GM20431 (cell line): ENCODE measurements around the gene KBTBD13.
"Not testable (repeated sequence)": the region's sequence is repeated elsewhere in the genome, so short reads cannot be mapped to it uniquely, and the experiment has no call there.

Experiments
- in situ Hi-C: fragments of 300-500 bp; cut with MseI, MboI; formaldehyde crosslinking; loops from one replicate; pipeline ENCODE4 v1.15.0; 2020; ENCODE audit warnings: low sequenced_read_pairs; ENCODE audit not compliant: unreplicated experiment

KBTBD13 gene

DNA sequence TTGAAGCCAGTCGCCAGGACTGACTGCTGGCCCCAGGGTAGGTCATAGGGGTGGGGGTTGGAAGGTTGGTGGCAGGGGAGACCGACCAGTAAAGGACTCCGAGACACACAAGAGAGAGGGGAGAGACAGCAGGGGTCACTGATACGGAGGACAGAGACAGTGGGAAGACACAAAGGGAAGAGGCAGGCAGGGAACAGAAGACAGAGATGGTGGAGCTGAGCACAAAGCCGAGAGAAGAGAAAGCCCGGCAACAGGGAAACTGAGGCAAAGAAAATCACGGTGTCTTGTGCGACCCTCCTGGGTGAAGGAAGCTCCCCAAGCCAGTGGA lies 9.3 kb upstream of the KBTBD13 start:
- in situ Hi-C loops: no loop called here

DNA sequence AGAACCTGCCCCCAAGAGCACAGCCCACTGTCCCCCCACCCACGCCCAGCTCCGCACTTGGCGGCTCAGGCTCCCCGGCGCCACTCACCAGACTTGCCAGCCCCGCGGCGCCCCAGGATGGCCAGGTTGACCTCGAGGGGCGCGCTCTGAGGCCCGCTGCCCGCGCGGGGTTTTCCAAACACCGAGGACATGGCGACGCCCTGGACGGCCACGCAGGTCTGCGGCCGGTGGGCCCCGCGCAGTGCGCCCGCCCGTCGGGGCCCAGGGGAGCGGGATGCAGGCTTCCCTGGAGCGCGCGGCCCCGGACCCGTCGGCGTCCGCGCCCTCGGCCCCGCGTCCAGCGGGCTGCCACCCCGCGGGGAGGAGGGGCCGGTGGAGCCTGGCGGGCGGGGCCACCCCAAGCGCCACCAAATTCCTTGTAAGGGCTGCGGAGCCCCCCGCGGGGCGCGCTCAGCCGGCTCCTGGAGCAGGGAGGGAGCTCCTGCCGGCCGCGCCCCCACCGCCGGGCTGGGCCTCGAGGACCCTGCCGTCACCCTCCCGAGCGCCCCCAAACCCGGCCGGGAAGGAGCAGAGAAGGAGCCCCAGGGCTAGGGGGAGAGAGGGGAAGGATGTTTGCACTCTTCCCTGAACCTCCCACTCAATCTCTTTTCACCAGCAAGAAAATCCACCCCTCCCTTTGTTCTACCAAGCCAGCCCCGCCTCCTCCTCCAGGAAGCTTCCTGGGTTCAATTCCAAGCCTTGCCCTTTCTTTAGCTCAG lies 8.7 kb upstream of the KBTBD13 start, which contains the start of gene RASL12:
RASL12 (minus strand) TSS at position 347 of the 758 bp plus-strand sequence; CDS start at position 191, 156 bp downstream.
- in situ Hi-C loops: no loop called here

DNA sequence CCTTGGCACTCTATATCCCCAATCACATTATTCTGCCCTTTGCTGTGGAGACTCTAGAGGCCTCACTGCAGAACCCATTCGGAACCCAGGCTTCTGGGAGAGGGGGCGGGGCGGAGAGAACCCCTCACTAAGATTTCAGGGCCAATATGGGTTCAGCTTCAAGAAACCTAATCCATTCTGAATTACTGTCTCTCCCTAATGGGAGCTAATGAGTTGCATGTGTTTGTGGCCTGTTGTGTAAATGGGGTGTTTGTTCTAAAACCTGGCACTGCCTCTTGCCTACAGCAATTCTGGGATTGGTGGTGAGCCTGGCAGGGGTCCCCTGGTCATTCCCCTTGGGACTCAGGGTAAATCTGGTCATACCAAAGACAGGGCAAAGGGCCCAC lies 8.2 kb upstream of the KBTBD13 start:
- in situ Hi-C loops: no loop called here

DNA sequence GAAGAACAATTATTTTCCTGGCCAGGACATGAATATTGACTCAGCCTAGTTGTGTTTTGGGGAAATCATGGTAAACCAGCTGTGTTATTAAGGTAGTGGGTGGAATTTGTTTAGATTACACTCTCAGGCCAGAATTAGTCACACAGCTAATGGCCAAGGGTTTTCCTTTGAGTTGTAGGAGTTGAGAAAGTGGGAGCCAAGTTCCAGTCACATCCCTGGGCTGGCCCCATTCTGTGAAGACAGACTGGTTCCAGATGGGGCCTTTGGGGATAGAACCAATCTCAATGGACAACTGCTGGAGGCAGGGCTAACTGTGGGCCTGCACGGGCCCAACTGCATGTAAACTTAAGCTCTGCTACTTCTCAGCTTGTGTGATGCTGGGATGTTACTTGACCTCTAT lies 7.4 kb upstream of the KBTBD13 start:
- in situ Hi-C loops: no loop called here

DNA sequence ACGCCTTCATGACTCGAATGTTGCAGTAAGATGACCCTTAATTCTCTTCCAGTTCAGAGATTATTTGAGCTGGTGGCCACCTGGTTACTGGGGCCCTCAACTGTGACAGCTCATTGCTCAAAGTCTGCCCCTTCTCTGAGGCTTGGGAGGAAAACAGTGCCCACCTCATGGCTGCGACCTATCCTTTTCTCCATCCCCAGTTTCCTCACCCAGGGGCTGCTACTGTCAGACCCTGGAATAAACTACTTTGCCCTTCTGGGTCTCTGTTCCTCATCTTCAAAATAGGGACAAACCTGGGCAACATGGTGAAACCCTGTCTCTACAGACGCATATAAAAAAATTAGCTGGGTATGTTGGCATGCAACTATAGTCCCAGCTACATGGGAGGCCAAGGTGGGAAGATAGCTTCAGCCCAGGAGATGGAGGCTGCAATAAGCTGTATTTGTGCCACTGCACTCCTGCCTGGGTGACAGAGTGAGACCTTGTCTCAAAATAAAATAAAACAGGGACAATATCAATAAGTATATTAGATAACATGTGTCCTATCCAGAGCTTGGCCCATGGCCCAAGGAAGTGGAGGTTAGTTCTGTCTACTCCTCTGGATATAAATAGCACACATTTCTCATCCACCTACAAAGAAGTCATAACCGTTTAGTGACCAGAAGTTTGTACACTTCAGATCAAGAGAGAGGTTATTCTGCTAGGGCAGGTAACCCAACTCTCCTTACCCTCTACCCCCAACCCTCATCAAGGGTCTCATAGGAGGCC lies 6.6 kb upstream of the KBTBD13 start:
- in situ Hi-C loops: no loop called here

DNA sequence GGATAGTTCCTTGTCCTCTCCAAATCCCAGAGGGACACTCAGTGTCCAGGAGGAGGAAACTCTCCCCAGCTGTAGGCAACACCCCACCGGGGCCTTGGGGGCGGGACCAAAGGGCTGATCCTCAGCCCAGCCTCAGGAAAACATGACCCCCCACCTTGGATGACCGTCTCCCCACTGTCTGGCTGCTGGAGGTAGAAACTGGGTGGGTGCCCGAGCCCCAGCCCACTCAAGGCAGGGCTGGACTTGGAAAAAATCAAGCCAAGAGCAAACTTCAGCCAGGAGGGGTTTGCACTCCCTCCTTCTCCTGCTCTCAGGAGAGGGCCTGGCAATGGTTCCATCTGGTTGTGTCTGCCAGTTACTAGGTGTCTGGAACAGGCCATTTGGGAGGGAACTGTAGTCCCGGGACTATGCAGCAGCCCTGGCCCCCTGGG lies 5.2 kb upstream of the KBTBD13 start:
- in situ Hi-C loops: no loop called here

DNA sequence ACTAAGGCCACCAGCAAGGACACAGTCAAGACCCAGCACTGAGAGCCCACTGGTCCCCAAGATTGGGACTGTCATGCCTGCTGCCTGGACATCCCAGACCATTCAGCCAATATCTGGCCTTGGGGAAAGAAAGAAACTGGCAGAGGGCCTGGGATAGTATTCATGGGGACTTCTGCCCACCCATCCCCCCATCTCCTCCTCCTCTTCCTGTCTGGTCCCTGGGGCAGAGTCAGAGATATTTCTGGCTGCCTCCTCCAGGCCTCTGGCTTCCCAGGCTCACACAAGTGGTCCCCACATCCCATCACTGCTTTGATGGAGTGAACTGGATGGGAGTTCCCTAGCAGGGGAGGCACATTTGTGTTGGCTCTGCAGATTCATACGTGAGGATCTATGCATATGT lies 4.5 kb upstream of the KBTBD13 start:
- in situ Hi-C loops: no loop called here

DNA sequence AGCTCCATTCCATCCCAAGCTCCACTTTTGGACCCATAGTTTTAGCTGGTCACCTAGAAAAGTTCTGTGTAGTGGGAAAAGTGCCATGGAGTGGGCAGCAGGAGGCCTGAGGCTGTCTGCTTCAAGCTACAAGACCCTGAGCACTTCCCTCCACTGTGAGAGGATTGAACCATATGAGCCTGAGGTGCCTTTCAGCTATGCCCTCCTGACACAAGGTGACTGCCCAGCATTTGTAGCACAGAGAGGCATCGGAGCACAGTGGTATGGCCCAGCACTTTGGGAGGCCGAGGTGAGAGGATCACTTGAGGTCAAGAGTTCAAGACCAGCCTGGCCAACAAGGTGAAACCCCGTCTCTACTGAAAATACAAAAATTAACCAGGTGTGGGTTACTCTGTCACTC lies 3.9 kb upstream of the KBTBD13 start:
- in situ Hi-C loops: no loop called here

DNA sequence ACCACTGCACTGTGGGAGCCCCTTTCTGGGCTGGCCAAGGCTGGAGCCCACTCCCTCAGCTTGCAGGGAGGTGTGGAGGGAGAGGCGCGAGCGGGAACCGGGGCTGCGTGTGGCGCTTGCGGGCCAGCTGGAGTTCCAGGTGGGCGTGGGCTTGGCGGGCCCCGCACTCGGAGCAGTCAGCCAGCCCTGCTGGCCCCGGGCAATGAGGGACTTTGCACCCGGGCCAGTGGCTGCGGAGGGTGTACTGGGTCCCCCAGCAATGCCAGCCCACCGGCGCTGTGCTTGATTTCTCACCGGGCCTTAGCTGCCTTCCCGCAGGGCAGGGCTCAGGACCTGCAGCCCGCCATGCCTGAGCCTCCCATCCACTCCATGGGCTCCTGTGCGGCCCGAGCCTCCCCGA lies 1.6 kb upstream of the KBTBD13 start:
- in situ Hi-C loops: not testable (repeated sequence)

DNA sequence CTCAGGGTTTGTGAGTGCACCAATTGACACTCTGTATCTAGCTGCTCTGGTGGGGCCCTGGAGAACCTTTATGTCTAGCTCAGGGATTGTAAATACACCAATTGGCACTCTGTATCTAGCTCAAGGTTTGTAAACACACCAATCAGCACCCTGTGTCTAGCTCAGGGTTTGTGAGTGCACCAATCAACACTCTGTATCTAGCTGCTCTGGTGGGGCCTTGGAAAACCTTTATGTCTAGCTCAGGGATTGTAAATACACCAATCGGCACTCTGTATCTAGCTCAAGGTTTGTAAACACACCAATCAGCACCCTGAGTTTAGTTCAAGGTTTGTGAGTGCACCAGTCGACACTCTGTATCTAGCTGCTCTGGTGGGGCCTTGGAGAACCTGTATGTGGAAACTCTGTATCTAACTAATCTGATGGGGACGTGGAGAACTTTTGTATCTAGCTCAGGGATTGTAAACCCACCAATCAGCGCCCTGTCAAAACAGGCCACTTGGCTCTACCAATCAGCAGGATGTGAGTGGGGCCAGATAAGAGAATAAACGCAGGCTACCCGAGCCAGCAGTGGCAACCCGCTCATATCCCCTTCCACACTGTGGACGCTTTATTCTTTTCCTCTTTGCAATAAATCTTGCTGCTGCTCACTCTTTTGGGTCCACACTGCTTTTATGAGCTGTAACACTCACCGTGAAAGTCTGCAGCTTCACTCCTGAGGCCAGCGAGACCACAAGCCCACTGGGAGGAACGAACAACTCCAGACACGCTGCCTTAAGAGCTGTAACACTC lies 745 bp upstream of the KBTBD13 start:
- in situ Hi-C loops: not testable (repeated sequence)

DNA sequence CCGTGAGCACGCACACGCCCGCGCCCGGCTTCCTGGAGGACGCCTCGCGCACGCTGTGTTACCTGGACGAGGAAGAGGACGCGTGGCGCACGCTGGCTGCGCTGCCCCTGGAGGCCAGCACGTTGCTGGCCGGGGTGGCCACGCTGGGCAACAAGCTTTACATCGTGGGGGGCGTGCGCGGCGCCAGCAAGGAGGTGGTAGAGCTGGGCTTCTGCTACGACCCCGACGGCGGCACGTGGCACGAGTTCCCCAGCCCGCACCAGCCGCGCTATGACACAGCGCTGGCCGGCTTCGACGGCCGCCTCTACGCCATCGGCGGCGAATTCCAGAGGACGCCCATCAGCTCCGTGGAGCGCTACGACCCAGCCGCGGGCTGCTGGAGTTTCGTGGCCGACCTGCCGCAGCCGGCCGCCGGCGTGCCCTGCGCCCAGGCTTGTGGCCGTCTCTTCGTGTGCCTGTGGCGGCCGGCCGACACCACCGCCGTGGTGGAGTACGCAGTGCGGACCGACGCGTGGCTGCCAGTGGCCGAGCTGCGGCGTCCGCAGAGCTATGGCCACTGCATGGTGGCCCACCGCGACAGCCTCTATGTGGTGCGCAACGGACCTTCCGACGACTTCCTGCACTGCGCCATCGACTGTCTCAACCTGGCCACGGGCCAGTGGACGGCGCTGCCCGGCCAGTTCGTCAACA lies 890 bp downstream of the KBTBD13 start:
- in situ Hi-C loops: no loop called here

DNA sequence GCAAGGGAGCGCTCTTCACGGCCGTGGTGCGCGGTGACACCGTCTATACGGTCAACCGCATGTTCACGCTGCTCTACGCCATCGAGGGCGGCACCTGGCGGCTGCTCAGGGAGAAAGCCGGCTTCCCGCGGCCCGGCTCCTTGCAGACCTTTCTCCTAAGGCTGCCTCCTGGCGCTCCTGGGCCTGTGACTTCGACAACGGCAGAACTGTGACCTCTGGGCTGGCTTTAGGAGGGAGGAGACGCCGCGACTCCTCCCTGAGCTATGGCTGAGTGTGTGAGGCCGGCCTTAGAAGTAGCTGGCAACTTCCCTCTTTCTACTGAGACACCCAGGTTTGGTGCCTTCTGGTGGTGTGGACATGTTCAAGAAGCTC lies 1.4 kb downstream of the KBTBD13 start:
- in situ Hi-C loops: no loop called here

DNA sequence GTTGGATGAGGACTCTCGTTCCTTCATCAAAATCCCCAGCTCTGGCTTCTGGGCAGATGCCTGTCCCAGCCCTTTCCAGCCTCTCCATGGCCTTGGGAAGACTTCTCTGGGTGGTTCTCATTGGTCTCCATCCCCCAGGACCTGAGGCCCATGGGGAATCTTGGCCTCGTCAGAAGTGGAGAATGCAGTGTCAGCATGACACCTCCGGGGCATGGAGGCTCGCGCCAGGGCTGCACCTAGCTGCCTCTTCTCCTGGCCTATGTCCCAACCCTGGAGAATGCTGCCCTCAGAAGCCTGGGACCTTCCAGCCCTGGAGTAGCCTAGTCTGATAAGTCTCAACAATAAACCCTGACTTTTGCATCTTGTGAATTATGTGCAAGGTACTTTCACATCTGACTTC lies 3.0 kb downstream of the KBTBD13 start:
- in situ Hi-C loops: no loop called here

DNA sequence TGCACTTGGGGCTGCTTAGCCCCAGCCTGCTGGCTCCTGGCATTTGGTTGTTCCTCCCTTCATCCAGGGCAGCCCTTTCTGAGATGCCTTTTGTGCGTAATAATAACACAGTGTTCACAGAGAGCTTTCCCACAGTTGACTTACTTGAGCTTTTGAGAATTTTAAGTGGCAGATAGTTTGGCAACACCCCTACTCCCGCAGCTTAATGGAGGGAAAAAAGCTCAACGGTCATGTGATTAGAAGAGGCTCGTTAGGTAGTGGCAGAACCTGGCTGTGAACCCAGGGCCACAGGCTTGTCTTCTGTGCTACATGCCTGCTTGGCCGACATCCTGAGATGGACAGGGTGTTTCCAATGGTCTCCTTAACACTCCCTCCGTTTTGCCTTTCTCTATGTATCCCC lies 4.7 kb downstream of the KBTBD13 start:
- in situ Hi-C loops: loop anchor here (10.0 kb wide), 1 partner anchor 46 kb away; no protein-coding TSS in a partner anchor

DNA sequence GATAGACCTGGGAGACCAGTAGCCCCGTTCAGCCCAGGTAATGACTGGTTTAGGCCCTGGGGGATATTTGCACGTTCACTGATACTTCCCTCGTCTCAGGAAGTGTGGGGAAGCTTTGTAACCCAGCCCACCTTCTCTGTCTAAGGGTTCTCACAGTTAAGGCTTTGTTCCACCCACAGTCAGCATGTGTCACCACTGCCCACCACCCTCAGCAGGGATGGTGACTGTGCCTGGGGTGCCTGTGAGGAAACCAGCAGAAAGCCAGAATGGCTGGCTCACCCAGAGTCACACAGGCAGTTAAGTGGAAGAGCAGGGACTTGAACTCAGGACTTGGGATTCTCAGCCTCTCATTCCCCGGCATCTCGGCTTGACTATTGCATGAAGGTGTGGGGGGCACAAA lies 5.2 kb downstream of the KBTBD13 start:
- in situ Hi-C loops: loop anchor here (10.0 kb wide), 1 partner anchor 47 kb away; no protein-coding TSS in a partner anchor

DNA sequence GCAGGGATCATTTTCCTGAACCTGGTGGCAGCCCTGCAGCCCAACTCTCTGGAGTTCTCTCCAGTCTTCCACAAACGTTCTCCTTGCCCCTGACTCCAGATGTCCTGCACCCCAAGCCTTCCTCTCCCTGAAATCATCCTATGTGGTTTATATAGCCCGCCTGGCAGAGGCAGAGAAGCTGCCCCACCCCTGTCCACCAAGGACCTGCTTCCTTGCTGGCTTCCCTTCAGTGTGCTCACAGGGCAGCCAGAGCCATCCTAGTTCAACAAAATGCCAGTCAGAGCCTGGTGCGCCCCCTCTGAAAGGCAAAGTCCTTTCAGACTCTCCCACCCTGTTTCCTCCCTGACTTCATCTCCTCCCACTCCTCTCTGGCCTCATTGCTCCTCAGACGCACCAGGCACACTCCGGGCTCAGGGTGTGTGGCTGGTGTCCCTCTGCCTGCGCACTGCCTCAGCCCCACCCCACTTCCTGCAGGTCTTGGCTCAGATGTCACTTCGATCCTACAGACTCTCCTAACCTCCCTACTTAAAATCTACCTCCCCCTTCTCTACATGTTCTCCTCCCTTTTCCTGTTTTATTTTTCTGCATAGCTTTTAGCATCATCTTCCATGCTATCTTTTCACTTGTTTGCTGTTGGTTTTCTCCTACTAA lies 5.9 kb downstream of the KBTBD13 start:
- in situ Hi-C loops: loop anchor here (10.0 kb wide), 1 partner anchor 48 kb away; no protein-coding TSS in a partner anchor

DNA sequence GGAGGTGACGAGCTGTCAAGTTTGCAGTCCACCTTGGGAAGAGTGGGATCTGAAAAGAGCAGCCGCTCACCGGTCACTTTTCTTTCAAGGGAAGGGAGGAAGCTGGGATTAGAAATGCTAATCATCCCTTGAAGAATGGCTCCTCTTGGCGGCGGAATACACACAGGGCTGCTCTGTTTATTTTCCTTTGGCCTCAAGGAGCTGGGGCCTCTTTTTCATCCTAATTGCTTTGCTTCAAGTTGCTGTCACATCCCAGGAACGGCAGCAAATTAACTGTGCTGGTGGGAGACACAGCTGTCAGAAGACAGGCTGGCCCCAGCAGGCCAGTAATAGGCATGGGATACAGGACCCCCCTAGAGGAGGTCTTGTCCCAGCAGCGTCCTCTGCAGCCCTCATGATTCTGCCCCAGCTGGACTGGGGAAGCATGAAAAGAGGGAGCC lies 6.7 kb downstream of the KBTBD13 start:
- in situ Hi-C loops: loop anchor here (10.0 kb wide), 1 partner anchor 48 kb away; no protein-coding TSS in a partner anchor

DNA sequence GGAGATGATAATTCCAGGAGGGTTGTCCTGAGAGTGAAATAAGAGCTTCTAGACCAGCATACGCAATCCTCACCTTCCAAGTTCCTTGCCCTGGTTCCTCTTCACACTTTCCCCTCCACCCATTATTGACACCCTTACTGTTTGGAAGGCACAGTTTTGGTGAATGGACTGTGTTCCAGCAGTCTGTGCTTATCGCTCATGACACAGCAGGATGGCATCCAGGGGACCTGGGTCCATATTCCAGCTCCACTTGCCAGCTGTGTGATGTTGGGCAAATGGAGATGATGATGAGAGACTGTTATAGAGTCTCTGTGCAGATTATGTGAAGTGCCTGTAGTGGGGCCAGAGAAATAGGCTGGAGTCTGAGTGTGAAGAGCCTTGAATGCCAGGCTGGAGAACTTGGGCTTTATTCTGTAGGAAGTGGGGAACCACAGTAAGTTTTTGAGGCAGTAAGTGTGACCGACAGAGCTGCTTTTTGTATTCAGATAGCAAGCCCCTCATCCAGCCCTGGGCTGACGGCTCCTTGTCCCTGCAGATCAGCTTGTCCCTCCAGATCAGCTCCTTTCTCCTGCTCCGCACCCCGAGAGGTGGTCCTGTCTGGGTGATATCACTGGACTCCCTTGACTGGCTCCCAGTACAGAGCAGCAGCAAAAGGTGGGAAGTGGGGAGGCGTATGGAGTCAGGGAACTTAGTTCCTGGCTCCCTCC lies 8.1 kb downstream of the KBTBD13 start:
- in situ Hi-C loops: loop anchor here (10.0 kb wide), 1 partner anchor 50 kb away; no protein-coding TSS in a partner anchor
